C4-2B (cell line): ENCODE results near the gene PCDH15.

Source experiments
- ZFX ChIP-seq: fragments of 450-650 bp; IDR thresholded peaks from 2 replicates; pipeline ENCODE4 v1.6.1; 2017
- TF ChIP-seq, protein P1 (sequence below): fragments of 450-650 bp; conservative IDR thresholded peaks from 2 replicates; pipeline ENCODE4 v1.5.1; 2017; ENCODE audit warnings: mild to moderate bottlenecking

DNA sequence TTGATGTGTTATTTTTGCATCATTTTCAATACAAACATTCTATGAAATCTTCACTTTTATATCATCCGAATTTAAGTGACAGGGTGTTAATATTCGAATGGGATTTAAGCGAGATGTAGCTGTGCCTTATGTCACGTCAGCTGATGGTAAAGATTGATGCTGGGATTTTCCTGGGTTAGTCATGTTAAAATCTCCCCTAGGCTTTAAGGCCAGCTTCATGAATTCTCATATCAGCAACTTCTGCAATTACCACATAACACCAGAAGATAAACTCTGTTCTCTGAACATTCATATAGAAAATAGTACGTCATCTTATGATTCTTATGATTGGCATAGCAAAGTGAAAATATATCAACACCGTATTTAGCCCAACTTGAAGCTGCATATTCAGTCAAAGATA is 669.2 kb downstream of the PCDH15 start:
- TF ChIP-seq, protein P1, sequence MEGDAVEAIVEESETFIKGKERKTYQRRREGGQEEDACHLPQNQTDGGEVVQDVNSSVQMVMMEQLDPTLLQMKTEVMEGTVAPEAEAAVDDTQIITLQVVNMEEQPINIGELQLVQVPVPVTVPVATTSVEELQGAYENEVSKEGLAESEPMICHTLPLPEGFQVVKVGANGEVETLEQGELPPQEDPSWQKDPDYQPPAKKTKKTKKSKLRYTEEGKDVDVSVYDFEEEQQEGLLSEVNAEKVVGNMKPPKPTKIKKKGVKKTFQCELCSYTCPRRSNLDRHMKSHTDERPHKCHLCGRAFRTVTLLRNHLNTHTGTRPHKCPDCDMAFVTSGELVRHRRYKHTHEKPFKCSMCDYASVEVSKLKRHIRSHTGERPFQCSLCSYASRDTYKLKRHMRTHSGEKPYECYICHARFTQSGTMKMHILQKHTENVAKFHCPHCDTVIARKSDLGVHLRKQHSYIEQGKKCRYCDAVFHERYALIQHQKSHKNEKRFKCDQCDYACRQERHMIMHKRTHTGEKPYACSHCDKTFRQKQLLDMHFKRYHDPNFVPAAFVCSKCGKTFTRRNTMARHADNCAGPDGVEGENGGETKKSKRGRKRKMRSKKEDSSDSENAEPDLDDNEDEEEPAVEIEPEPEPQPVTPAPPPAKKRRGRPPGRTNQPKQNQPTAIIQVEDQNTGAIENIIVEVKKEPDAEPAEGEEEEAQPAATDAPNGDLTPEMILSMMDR = no peak
- no peak for TF ChIP-seq ZFX
